ENCODE measurements around the gene PLCD1.

PLCD1 gene

GRCh38 chr3:38016410-38016809, 13.0 kb downstream of the PLCD1 start:
- no peak for DNase-seq

GRCh38 chr3:38015984-38016383, 13.5 kb downstream of the PLCD1 start:
- DNase-seq, result no peak

DNA sequence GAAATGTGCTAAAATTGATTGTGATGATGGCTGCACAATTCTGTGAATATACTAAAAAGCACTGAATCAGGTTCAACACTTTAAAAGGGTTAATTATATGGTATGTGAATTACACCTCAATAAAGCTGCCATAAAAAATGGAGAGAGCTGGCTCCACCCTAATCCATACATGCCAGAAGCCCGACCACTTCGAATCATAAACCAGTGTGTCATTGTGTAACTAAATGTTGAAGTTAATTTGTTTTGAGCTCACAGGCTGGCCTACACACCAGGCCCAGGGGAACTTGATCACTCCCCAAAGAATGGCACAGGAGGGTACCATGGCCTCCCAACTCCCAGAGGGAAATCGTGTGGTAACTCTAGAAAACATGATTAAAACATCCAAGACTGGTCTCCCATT, 14.0 kb downstream of the PLCD1 start:
- no peak for DNase-seq

DNA sequence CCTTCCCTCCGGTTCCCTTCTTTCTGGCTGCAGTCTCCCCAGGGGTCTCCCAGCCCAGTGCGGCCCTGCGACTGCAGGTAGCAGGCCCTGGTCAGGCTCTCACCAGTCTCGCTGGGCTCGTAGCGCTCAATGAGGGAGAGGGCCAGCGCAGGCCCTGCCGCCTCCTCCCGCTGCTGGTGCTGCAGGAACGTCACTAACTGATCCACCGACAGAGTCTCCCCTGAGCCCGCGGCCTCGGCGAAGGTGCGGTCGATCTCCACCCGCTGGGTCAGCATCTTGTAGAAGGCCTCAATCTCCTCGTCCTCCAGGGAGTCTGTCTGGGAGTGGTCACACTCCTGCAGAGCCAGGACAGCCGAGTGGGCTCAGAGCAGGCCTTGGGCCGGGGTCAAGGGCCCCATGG, 18.3 kb downstream of the PLCD1 start:
- DNase-seq, result no peak

GRCh38 chr3:38009807-38010591, 19.4 kb downstream of the PLCD1 start:
- DNase-seq, result peak; percentile 18

GRCh38 chr3:38008971-38009580, 20.4 kb downstream of the PLCD1 start:
- DNase-seq, result no peak

DNA sequence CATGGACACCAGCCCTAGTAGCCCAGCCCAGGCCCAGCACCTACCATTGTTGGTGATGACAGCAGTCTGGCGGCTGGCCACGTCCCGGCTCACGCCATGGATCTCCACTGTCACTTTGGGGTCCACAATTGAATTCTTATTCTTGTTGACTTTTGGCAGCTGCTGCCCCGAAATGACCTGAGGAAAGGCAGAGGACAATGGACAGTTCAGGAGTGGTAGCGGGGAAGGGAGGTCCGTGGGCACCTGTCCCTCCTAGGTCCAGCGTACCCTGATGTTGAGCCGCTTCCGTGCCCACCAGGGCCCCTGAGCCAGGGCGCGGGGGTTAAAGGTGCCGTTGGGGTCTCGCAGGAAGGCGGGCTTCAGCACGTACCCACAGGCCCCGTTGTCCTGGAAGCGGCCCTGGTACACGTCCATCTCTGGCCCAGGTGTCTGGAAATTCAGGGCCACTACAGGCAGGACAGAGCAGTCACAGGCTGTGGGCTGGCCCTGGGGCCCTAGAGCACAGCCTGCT, 21.2 kb downstream of the PLCD1 start:
- no peak for DNase-seq

DNA sequence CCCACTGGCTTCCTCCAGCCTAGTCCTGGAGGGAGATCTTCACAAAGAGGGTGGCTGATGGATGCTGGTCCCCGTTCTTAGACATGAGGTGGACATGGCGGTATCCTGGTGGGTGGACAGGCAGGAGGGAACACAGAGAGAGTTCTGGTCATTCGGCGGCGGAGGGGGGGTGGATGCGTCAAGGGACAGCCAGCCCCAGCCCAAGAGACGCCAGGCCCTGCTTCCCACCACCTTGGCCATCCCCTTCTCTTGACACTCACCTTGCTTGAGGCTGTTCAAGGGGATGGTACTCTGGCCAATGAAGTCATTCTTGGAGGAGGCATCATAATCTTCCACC, 21.7 kb downstream of the PLCD1 start:
- no peak for DNase-seq

DNA sequence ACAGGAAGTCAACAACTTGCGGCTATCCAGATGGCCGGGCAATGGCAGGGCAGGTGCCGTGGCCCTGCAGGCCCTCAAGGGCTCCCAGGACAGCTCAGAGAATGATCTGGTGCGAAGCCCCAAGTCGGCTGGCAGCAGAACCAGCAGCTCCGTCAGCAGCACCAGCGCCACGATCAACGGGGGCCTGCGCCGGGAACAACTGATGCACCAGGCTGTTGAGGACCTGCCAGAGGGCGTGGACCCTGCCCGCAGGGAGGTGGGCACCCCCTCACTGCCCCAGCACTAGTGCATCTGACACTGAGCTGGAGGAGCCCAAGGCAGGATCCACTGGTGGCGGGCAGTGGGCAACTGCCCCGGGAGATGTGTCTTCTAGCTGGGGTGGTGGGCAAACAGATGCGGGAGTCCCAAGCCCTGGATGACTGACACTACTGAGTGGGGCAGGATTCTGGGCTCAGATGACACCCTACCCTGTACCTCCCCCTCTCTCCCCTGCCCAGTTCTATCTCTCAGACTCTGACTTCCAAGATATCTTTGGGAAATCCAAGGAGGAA, 22.9 kb downstream of the PLCD1 start:
- no peak for DNase-seq

- DNase-seq, result no peak
Measured at GRCh38 chr3:38006031-38006430, 23.4 kb downstream of the PLCD1 start.

GRCh38 chr3:38005076-38006020, 24.1 kb downstream of the PLCD1 start:
- DNase-seq, result no peak

GRCh38 chr3:38004415-38005075, 24.9 kb downstream of the PLCD1 start:
- DNase-seq, result peak; percentile 59

DNA sequence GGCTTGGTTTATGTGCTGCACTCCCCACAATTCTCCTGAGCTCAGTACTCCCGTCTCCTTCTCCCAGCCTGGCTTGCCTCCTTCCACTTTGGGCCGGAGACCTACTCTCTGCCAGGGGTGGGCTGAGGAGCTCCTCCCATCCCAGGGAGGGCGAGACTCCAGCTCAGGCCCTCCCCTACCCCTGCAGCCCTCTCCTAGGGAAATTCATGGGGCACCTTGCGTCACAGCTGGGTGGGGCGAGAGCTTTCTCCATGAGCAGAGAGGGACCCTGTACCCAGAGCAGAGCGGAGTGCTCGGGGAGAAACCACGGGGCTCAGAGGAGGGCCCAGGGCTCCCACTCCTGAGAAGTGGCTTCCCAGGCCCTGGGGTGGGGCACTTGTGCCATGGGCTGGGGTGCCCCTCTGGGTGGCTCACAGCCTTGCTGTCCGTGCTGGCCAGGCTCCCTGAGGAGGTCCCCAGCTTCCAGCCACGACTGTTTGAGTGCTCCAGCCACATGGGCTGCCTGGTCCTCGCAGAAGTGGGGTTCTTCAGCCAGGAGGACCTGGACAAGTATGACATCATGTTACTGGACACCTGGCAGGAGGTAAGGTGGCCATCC, 25.5 kb downstream of the PLCD1 start:
- DNase-seq, result no peak

- DNase-seq, result no peak
Measured at GRCh38 chr3:38003371-38003816, 26.0 kb downstream of the PLCD1 start.

- DNase-seq, result no peak
Measured at GRCh38 chr3:38002940-38003339, 26.5 kb downstream of the PLCD1 start.

DNA sequence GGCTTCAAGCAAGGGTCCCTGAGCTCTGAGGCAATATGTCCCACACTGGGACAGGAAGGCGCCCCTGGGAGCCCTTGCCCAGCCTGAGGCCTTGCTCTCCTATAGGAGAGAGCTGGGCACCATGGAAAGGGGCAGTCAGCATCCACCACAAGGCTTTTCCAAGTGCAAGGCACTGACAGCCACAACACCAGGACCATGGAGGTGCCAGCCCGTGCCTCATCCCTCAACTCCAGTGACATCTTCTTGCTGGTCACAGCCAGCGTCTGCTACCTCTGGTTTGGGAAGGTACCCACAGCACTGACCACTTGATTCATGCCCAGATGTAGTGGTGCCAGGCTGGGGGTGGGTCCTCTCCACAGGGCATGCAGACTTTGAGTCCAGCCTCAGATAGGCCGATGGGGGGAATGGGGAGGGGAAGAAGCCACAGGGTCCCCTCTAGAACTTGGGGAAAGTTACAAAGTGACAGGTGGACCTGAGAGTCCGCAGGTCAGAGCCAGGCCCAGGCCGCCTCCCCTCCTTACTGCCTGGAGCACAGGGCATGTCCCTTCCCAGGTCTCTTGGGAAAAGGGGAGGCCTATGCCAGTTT, 27.1 kb downstream of the PLCD1 start:
- no peak for DNase-seq

DNA sequence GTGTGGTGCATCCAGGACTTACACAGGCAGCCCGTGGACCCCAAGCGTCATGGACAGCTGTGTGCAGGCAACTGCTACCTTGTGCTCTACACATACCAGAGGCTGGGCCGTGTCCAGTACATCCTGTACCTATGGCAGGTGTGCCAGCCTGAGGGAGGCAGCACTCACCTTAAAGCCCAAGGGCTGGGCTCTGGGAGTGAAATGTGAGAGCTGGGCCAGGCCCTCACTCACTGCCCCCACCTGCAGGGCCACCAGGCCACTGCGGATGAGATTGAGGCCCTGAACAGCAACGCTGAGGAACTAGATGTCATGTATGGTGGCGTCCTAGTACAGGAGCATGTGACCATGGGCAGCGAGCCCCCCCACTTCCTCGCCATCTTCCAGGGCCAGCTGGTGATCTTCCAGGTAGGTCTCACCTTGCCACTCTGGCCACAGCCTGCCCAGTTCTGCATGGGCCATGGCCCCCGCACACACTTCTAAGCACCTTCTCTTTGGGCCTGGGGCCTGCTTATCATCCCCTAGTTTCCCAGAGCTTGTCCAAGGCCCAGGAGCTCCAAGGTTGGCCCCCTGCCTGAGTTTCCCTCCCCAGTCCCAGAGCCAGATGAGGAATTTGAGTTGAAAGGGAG, 27.9 kb downstream of the PLCD1 start:
- DNase-seq, result peak; percentile 3

DNA sequence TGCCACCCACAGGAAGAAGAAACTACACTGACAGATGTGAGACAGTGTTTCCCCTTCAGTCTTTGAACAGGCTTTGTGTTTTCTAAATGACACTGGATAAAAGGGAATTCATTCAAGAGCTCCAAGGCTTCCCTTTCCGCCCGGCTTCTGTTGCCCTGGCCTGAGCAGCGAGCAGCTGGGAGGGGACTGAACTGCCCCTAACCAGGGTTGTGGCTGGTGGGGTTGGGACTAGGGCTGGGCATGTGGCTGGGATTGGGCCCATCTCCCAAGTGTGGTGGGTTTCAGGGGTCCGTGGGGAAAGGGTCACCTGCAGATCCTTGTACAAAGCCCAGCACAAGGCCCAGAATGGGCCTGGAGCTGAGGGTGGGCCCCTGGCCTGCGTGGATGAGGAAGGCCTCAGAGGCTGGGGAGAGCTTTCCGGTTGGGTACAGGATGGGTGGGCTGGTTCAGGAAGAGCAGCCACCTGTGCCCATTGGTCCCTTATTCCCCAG, 28.4 kb downstream of the PLCD1 start:
- no peak for DNase-seq

- no peak for DNase-seq
Measured at GRCh38 chr3:38000242-38000916, 29.1 kb downstream of the PLCD1 start.

DNA sequence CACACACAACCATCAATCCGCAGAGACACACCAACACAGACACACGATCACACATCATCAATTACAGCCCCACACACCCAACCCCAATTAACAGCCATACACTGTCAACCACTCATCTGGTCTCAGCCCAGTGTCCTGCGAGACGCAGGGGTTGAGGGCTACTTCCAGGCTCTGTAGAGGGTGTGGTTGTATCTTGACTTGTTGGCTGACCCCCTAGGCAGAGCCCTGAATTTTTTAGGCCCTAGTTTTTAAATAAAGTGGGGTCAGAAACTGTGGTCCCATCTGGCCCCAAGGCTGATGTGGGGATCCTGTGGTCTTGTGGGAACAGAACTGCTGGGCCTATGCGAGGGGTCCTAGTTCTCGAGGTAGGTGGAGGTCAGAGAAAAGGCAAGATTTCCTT, 29.6 kb downstream of the PLCD1 start:
- DNase-seq, result no peak
